Activated CD8-positive, alpha-beta memory T cell treated with anti-CD3 and anti-CD28 coated beads for 36 hours (primary cell): ENCODE measurements around the gene SAP30L. TPM values are rescaled to one million over a fixed set of nuclear protein-coding genes. Genes with fewer than 3 reads are reported as not detected.

Source experiments
- CTCF ChIA-PET: fragments of 350-600 bp; sonication (Branson Sonifier 250); formaldehyde crosslinking; loops from one replicate; lab custom pipeline; 2021; ENCODE audit warnings: antibody characterized with exemption; lab: Charles Lee
- POLR2A ChIA-PET: fragments of 350-600 bp; sonication (Branson Sonifier 250); formaldehyde crosslinking; loops from one replicate; lab custom pipeline; 2021; ENCODE audit warnings: antibody characterized with exemption; lab: Charles Lee
- total RNA-seq, 2 experiments: library from RNA; stranded (reverse); gene quantifications; one replicate each; pipeline ENCODE4 v1.2.3, GENCODE V29; 2021

The SAP30L gene, protein sequence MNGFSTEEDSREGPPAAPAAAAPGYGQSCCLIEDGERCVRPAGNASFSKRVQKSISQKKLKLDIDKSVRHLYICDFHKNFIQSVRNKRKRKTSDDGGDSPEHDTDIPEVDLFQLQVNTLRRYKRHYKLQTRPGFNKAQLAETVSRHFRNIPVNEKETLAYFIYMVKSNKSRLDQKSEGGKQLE
- total RNA-seq = 10 to 100 TPM; 31.2 to 33.5 TPM

DNA sequence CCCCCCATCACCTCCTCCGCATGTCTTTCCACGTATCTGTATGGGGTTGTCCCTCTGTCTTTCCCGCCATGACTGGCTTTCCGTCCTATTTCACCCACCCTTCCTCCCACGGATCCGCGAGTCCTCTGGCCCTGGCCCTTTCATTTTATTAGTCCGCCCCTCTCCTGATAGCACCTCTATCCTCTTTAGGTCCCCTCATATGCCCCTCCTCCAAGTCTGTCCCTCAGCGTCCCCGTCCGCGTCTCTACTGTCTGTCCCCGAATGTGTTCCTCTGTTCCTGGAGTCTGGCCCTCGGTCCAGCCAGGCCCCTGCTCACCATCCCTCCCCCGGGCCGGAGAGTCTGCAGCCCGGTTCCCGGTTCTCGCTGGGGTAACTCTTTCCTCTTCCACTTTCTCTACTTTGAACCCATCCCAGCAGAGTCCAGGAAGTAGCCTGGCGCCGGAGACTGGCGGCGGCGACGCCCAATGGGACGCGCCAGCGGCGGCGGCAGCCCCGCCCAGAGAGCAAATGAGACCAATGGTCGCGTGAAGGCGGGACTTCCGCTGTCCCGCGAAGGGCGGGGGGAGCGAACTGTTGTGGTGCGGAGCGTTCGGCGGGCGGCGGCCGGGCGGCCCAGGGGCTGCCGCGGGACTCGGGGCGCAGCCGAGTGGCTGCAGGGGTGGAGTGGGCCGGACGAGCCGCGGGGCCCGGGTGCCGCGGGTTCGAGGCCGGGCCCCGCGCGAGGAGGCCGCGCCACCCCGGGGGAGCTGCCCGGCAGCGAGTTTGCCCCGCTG is at the start of gene SAP30L:
TSS of gene SAP30L (plus strand) at position 576 of the 773 bp plus-strand sequence. CDS start 608 bp downstream, outside the sequence.
- ChIA-PET POLR2A (no interaction called here), CTCF (no interaction called here)

DNA sequence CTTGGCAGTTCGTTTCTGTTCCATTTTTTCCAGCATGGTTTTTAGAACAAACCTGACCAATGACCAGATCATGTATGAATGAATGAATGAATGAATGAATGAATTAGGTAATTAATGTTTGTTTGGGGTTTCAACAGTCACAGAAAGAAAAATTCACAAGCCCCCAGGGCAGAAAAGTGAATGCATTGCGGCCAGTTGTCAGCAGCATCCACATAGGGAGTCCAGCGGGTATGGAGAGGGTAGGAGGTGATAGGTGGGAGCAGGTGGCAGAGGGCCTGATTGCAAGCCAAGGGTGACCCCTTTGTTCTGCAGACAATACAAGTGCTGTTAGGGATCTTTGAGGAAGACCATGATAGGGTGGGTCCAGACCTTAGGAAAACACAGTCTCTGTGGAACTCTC is 49.7 kb upstream of the SAP30L start:
- POLR2A ChIA-PET = no interaction called here
- CTCF ChIA-PET = no interaction called here

DNA sequence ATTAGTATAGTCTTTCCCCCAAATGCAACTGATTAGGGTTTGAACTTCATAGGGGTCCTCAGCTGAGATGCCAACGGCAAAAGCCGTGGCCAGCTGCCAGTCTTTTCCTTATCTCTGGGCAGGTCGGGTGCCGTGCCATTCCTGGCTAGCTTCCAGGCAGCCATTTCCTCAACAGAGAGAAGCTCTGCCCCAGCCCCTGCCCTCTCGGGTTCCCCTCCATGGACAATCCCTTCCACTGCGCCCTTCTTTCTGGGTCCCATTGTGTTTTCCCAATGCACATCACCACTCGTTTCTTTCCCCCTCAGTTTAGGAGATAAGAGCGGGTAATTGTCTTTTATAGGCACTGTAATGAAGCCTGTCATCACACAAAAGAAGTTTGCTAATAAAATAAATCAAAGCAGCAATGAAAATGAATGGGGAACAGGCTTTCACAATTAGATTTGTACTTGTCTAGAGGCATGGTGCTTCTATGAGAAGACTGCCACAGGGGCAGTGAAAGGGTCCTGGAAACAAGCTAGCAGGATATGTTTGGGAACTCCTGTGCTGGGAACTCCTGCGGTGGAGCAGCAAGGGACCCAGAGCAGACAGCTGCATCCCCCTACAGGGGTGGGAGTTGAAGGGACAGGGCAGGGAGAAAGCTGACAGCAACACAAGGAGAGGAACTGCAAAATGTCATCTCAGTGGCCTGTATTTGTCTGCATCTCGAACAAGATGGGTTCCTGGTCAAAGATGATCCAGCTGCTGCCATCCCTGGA is 48.0 kb upstream of the SAP30L start:
- ChIA-PET CTCF (no interaction called here), POLR2A (no interaction called here)

DNA sequence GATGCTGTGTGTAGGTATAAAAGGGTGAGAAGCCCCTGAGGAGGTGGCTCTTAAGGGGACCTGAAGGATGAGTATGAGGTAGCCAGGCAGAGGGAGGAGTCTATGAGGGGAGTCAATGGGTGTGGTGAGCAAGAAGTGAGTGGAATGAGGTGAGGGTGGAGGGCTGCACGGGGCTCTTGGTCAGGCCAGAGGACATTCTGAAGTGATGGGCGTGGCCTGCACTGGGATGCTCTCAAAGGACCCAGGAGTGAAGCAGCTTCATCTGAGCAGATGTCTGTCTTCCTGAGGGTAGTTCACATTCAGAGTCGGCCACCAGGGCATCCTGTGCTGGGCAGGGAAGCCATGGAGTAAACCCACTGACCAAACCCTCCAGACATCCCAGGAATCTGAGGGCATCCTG is 45.1 kb upstream of the SAP30L start:
- ChIA-PET POLR2A (no interaction called here), CTCF (no interaction called here)

DNA sequence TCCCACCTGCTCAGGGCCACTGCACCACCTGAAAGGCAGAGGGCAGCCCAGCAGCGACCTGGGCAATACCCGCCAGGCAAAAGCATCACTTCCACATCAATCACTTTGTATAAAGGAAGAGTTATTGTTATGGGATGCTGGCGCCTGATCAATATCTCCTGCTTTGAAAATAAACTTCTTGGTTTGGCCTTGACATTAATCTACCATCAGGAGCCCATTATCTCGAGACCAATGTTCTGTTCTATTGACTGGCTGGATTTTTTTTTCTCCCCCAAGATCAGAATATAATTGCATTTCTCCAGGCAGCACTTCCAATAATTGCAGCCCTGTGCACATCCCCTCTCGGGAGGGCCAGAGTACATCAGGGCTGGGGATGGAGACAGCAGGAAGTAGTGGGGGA is 44.4 kb upstream of the SAP30L start:
- ChIA-PET POLR2A (no interaction called here), CTCF (no interaction called here)

DNA sequence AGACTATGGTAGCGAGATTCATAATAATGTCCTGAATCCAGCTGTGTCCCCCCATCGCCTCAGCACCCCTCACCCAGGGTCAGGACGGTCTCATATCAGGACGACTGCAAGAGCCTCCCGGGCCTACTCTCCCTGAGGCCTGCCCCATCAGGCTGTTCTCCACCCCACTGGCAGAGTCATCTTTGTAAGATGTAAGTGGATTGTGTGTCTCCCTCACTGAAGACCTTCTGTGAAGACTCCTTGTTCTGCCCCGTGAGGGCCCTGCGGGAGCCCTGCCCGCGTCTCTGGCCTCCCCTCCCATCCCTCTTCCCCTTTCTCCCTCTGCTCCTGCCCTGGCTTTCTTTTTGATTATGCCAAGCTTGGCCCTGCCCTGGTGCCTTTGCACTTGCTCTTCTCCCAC is 43.9 kb upstream of the SAP30L start:
- CTCF ChIA-PET = no interaction called here
- POLR2A ChIA-PET = no interaction called here

DNA sequence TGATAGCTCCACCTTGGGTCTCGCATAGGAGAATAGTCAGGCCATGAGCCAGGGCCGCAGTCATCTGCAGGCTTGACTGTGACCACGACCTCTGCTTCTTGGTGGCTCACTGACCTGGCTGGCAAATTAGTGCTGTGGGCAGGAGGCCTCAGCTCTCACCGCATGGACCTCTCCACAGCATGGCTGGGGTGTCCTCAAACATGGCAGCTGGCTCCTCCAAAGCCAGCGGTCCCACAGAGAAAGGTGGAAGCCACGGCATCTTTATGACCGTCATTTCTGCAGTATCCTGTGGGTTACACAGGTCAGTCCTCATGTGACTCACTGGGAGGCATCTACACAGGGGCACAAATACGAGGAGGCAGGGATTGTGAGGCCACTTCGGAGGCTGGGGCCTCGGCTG is 43.2 kb upstream of the SAP30L start:
- POLR2A ChIA-PET = no interaction called here

DNA sequence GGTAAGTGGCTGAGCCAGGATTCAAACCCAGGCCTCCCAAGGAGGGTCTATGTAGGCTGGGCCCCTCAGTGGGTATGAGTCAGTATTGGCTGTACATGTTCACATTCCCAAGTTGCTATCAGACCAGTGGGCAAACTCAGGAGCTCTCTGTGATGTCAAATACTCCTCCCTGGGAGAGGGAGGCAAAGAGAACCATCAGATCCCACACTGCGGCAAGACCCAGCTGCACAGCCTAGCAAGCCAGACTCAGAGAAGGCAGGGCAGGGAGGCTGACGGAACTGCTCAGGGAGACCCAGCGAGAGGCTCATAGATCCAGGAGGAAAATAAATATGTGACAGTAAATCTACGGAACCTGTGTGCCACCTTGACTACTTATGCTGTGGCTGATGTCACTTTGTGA is 42.6 kb upstream of the SAP30L start:
- ChIA-PET CTCF (interaction anchor here (3.0 kb wide), 1 partner anchor 331 kb away, joined by 30 read pairs; no protein-coding TSS in a partner anchor), POLR2A (no interaction called here)

More for the DNA sequence above, 43.2 kb upstream of the SAP30L start:
- CTCF ChIA-PET = no interaction called here

DNA sequence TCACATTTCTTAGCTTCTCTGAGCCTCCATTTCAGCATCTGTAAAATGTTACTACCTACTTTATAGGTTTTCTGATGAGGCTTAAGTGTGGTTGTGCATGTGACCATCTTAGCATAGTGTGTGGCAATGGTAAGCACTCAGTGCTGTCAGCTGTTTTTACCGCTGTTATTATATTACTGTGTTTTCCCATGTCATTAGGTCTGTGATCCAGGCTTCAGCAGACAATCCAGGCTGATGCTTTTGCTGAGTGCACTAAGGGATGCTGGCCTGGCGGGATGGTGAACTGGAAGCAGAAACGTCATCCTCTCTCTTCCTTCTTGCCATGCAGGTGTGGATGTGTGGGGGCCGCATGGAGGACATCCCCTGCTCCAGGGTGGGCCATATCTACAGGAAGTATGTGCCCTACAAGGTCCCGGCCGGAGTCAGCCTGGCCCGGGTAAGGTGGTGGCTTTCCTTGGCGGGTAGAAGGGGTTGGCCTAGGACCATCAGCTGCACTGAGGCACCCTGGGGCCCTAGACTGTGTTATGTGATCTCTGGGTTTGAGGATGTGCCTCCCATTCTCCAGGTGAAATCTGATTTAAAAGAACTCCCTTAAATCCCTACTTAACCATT is 41.9 kb upstream of the SAP30L start:
- ChIA-PET CTCF (interaction anchor here (1.2 to 3.0 kb wide), 6 partner anchors 18 to 365 kb away, joined by 3 to 30 read pairs (median 9); partner anchors contain the start of genes FAM114A2, GALNT10 and MFAP3), POLR2A (no interaction called here)

DNA sequence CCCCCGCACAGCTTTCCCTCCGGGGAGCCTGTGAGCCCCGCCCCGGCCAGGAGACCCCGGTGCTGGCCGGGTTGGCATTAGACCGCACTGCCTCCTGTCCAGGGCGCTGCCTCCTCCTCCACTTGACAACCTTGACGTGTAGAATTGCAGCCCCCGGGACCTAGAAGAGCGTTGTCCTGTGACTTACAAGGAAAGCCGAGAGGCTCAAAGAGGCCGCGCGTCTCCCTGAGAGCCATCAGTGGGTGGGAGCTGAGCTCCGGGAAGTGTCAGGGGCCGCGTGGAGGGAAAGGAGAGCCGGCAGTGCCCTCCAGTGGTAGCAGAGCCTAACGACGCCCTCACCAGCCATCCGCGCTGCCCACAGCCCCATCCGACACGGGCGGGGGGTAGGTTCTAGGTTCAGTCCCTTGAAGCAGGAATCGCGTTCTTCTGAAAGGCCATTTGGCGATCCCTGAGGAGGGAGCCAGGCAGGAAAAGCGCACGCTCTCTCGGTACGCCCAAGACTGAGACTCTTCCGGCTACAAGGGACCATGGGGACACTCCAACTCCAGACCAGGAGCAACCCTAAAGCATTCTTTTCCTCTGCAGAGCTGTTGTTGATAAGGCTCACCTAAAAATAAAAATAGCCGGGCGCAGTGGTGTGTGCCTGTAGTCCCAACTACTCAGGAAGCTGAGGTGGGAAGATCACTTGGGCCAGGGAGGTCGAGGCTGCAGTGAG is 40.6 kb upstream of the SAP30L start:
- ChIA-PET POLR2A (no interaction called here), CTCF (interaction anchor here (0.6 to 3.0 kb wide), 21 partner anchors 10 to 430 kb away, joined by 3 to 30 read pairs (median 4); partner anchors contain the start of genes FAM114A2, GALNT10 and MFAP3)

DNA sequence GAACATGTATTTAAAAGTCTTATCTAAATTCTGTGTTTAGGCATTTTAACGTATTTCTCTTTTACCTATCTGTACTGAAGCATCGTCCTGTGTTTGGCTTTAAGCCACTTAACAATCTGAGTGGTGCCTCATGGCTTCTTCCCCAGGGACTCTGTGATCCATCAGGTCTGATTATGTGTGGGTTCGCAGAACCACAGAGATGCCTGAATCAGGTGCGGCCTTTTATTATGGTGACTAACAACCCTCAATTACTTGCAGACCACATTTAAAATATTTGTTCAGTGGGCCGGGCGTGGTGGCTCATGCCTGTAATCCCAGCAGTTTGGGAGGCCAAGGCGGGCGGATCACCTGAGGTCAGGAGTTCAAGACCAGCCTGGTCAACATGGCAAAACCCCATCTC is 39.6 kb upstream of the SAP30L start:
- ChIA-PET CTCF (interaction anchor here (1.6 to 3.0 kb wide), 4 partner anchors 9 to 431 kb away, joined by 5 to 30 read pairs (median 10); no protein-coding TSS in a partner anchor), POLR2A (no interaction called here)

DNA sequence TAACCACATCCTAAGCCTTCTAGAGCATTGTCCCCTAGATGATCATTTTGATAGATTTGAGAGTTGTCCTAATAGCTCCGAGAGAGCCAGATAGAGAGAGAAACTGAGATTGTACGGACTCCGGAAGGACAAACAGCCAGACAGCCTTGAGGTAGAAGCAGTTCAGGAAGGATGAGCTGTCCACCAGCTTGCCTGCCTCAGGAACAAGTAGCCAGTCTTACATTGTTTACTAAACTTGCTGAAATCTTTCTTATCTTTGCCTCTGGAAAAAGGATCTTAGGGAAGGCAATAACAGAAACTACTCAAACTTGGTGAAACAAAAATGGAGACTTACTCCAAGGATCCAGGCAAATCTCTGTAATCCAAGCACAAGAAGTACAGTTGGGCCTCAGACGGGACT is 39.0 kb upstream of the SAP30L start:
- POLR2A ChIA-PET = no interaction called here
- CTCF ChIA-PET = interaction anchor here (2.0 to 2.7 kb wide), 2 partner anchors 8 to 332 kb away, joined by 5 to 11 read pairs; no protein-coding TSS in a partner anchor

DNA sequence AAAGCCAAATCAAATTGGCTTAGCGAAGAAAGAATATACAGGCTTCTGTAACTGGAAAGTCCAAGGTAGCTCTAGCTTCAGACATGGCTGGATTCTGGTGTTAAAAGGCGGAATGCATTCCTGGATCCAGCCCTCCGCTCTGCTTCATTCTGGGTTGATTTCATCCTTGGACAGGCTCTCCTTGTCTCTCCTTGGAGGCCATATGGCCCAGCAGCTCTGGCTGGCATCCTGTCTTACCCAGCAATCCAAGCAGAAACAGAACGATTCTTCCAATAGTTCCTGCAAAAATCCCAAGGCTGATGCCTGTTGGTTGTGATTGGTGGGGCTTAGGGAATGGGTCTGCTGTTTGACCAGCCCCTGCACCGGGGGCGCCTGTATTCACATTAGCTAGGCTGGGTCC is 37.0 kb upstream of the SAP30L start:
- ChIA-PET POLR2A (no interaction called here), CTCF (interaction anchor here (1.6 kb wide), 1 partner anchor 336 kb away, joined by 5 read pairs; no protein-coding TSS in a partner anchor)

DNA sequence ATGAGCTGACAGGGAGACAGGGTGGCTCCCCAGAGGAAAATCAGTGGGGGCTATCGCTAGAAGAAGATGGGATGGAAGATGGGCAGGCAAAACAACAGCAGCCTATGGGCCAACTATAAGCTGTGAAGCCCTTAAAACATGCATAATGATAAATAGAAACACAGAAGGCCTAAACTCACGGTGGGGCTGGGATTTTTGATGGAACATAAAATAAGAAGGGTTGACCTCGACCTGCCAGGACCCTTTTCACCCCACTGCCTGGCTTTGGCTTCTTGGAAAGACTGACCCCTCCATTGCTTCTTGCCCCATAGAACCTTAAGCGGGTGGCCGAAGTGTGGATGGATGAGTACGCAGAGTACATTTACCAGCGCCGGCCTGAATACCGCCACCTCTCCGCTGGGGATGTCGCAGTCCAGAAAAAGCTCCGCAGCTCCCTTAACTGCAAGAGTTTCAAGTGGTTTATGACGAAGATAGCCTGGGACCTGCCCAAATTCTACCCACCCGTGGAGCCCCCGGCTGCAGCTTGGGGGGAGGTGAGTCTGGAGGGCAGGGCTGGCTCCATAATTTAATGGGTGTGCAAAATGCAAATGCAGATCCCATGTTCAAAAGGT is 36.5 kb upstream of the SAP30L start:
- POLR2A ChIA-PET = no interaction called here
- CTCF ChIA-PET = interaction anchor here (1.6 kb wide), 1 partner anchor 337 kb away, joined by 5 read pairs; no protein-coding TSS in a partner anchor

DNA sequence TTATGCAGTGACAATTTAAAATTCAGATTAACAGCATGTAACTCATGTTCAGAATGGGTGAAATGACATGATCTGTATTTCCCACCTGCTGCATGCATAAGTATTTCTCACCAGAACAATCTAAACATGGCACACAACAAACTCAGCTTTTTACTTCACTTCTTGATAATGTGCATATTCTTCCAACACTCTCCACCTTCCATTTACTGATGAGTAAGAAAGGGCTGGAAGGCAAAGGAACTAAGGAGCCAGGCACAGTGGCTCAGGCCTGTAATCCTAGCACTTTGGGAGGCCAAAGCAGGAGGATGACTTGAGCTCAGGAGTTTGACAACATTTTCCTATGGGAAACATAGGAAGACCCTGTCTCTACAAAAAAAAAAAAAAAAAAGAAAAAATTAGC is 35.8 kb upstream of the SAP30L start:
- CTCF ChIA-PET = no interaction called here
- POLR2A ChIA-PET = no interaction called here

DNA sequence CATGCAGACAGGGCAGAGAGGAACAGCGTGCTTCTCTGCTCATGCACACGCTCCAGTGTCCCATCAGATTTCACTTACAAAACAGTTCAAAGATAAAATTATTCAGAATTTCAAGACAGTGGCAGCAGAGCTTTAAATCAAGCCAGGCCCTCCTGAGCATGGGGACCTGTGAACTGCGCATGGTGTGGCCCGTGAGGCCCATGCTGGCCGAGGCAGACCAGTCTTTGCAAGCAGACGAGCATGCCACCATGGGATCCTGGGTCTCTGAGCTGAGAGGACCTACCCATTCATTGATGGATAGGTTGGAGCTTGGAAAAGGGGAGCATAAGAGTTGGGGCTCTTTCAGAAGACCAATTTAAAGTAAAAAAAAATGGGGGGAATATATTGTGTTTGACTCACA is 35.0 kb upstream of the SAP30L start:
- CTCF ChIA-PET = no interaction called here
- POLR2A ChIA-PET = no interaction called here

DNA sequence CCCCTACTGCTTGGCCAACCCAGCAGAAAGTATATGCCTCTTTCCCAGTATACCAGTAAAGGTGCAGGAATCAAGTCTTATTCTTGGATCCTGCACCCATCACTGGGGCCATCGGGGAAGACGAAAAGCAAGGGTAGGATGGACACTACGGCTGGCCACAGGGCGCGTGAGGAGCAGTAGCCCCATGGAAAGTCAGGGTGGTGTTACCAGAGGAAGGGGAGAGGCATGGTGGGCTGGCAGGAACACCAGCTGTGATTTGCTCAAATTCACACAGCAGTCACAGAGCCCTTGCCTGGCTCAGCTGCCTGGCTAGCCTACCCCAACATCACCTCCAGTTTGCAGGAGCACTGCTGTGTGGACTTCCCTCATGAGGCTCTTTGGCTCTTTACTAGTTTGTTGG is 34.5 kb upstream of the SAP30L start:
- ChIA-PET POLR2A (no interaction called here), CTCF (no interaction called here)

DNA sequence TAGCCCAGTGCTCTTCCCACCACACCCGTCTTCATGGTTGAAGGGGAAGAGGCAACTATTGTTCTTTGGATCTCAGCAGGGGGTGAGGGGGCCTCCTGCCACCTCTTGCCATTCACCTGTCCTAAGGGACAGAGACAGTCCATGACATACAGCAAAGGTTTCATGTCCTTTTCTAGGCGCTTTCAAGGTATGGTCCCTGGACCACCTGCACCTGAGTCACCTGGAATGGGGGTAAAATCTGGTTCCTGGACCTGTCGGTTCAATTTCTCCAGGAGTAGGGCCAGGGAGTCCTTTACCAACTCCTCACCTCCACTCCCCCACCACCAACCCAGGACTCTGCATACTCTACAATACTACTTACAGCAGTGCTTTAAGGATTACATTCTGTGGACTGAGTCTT is 33.5 kb upstream of the SAP30L start:
- ChIA-PET CTCF (no interaction called here), POLR2A (no interaction called here)
